ENCODE results near the gene PELI2. TPM values are rescaled to one million over a fixed set of nuclear protein-coding genes. Genes with fewer than 3 reads are reported as not detected.

Gene PELI2
- polyA plus RNA-seq, 3 donors = 25.2 to 29.3 (median 29.1) TPM

DNA sequence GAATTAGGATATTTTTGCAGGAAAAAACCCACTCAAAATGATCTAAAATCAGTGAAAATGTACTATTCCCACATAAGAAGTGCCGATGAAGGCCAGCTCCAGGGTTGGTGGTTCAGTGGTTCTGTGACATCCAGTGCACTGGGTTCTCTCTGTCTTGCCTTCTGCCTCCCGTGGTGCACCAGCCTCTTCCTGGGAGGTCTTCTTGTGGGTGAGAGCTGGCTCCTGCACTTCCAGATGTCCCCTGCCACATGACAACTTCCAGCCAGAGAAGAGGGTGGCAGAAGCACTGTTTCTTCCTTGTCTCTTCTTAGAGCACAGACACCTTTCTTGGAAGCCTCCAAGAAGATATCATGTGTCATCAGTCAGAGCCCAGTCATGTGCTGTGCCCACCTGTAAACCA, 170.9 kb downstream of the PELI2 start:
- DNase-seq (ENCODE audit: low read depth in 3 of 3, low spot score in 2 of 3) = no peak

DNA sequence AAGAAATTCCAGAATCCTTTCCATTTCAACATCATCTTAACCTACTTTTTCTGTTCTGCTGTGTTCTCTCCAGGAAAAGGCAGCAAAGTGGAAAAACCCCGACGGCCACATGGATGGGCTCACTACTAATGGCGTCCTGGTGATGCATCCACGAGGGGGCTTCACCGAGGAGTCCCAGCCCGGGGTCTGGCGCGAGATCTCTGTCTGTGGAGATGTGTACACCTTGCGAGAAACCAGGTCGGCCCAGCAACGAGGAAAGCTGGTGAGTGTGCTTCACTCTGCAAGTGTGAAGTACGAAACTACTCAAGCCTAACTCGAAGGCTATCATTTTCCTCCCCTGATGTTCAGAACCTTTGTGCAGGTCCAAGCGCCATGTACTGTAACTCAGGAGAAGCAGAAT, 172.0 kb downstream of the PELI2 start:
- no peak for DNase-seq (ENCODE audit: low read depth in 3 of 3, low spot score in 2 of 3)

DNA sequence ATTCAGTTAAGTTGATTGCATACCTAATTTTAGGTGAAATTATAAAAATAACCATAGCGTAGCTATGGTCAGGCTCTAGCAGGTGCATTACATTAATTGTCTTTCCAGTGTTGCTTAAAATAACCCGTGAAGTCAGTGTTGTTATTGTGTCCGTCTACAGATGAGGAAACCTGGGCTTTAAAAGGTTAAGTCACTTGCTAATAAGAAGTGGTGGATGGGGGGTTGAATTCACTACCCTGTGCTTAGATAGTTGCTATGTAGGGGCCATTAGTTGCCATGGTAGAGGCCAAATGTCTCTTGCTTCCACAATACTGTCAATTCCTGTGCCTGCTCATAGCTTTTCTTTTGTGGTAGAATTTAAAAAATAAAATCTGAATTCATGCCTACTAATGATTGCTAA, 174.8 kb downstream of the PELI2 start:
- DNase-seq (ENCODE audit: low read depth in 3 of 3, low spot score in 2 of 3) = no peak

DNA sequence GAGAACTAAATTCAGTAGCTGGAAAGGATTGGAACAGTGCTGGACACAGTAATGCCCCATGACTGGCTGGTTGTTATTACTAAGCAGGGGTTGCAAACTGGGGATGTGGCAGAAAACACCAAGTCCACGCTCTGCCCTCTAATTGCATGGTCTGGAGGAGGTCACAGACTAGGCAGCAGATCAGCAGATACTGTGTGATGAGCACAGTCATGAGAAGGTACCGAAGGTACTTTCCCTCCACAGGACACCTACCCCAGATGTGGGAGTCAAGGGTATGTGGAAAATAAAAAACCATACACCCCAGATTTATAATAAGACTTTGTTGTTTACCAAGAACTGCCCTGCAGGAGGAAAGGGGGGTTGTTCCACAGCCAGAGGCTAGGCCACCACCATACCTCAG, 175.3 kb downstream of the PELI2 start:
- DNase-seq (ENCODE audit: low read depth in 3 of 3, low spot score in 2 of 3) = no peak

DNA sequence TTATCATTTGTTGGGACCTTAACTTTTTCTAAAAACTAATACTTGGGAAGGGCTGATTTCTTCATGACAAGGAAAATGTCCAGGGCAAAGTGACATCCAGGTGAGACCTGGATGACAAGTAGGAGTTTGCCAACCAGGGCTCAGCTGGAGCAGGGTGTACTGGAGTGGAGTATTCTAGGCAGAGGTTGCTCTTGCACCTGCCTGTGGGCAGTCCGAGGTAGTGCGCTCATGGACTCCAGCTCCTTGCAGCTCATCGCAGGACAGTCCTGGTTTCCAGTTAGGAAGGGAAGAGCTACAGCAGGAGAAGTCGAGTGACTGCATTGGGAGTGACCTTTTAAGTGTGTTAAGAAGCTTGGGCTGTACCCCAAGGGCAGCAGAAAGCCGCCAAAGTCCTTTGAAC, 175.9 kb downstream of the PELI2 start:
- DNase-seq (ENCODE audit: low read depth in 3 of 3, low spot score in 2 of 3) = no peak

DNA sequence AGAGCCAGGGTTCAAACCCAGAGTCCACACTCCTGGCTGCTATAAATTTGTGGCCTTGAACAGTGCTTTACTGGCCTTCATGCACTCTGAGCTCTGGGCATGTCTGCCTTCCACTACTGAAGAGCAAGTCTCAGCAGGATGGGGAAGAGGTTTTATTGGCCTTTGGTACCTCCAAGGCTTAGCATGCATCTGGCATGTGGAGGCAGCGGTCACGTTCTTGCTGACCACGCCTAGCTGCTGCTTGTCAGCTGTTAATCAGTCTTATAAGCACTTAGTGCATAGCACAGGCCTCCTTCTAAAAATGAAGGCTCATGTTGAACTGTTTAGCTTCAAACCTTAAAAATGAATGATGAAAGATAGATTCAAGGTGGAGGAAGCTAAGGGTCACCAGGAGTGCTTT, 177.5 kb downstream of the PELI2 start:
- DNase-seq (ENCODE audit: low read depth in 3 of 3, low spot score in 2 of 3) = no peak

DNA sequence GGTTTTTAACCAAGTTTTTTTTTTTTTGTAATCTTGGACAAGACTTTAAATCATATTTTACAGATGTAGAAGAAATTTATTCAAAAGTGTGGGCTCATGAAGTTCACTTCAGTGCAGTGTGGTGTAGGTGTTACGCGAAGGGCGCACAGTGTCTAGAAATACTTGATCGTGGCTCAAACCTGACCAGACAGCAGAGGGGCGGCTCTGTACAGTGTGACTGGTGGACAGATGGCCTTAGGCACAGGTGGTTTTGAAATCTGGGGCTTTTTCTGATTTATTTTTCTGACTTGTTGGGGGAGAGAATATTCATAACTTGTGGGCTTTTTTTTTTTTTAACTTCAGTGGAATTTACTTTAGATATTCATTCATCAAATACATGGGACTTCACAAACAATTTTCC, 179.2 kb downstream of the PELI2 start:
- DNase-seq (ENCODE audit: low read depth in 3 of 3, low spot score in 2 of 3) = no peak

DNA sequence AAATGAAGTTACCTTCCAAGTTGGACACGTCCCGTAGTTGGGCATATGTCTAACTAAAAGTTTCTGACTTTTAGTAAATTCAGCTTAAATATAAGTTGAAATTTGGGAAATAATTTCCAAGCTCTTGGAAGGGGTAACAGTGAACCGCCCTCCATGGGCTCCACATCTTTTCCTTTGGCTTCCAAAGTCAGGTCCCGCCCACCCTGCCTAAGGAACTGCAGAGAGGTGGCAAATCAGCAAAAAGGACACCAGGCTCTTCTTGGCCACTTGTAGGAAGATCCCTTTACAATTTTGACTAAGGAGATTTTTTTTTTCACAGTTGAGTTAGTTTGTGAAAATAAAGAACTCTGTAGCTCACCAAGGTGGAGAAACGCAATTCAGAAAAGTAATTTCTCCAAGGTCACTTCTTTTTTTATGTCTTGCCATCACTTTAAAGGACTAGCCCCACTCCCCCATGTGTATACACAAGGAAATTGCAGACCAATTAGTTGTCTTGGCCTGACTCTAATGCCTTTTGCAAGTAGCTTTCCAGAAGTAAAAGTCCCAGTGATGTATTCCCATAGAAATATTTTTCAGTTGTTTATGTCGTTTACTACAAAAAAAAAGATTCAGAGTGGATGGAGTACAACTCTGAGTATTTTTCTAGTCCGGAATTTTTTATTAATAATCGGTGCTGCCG, 181.2 kb downstream of the PELI2 start:
- DNase-seq (ENCODE audit: low read depth in 3 of 3, low spot score in 2 of 3) = no peak

DNA sequence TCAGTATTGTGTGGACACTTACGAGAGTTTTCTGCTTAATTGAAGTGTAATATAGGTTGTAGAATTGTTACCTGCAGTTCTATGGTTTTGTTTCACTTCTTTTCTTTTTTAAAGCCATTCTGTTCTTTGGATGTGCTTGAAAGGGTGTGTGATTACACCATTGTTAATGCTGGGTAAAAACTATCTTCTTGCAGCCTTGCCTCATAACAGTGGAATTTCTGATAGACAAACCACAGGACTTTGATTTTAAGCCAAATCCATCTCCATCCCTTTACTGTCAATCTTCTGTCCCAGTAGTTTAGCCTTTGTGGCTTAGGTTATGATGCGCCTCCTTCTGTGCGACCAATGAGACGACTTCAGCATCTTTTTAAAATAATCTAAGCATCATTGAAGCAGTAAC, 182.3 kb downstream of the PELI2 start:
- DNase-seq (ENCODE audit: low read depth in 3 of 3, low spot score in 2 of 3) = no peak

DNA sequence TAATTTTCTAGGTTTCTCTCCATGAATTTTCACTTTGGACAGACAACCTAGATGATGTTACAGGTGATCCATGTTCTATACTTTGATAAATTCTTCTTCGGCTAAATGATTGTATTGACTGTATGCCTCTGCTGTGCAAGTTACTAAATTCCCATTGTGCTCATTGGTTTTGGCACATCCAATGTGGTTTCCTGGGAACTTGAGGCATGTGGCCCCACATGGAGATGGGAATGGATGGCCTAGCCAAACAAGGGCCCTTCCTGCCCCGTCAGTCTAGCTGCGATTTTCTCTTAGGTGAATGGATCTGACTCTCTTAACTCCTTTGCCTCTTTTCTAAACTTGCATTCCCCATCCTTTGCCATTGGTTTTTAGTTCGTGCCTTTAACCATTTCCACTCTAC, 186.2 kb downstream of the PELI2 start:
- no peak for DNase-seq (ENCODE audit: low read depth in 3 of 3, low spot score in 2 of 3)

DNA sequence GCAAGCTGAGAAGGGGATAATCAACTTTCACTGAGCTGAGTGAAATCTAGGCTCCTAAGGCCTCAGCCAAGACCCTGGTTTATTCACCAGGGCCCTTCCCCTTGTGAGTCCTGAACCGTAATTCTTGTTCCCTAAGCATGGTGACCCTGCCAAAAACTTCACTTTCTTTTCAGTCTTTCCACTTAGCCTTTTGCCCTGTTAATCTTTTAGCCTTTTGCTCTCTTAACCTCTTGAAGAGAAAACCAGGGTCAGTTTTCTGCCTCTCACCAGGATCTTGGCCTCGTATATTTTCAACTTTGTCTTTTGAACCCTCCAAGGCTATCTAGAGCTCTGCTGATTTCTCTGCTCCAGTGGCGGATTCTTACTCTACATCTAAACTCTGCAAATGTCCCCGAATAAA, 191.0 kb downstream of the PELI2 start:
- DNase-seq (ENCODE audit: low read depth in 3 of 3, low spot score in 2 of 3) = no peak

DNA sequence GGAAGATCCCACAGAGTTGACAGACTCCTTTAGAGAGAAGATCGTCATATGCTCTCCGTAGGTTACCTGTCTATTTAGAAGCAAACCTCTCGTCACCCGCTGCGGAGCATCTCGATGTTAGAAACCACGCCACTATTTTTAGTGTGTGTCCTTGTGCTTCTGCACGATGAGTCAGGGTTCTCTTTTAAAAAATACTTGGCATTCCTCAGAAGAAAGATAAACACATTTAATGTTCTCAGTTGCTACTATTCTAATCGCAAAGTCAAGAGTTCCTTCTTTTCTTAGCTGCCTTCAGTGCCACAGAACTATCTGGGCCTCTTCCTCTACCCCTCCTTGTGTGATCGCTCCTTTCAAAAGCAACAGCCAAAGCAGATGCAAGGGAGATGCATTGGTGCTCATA, 192.4 kb downstream of the PELI2 start:
- no peak for DNase-seq (ENCODE audit: low read depth in 3 of 3, low spot score in 2 of 3)

DNA sequence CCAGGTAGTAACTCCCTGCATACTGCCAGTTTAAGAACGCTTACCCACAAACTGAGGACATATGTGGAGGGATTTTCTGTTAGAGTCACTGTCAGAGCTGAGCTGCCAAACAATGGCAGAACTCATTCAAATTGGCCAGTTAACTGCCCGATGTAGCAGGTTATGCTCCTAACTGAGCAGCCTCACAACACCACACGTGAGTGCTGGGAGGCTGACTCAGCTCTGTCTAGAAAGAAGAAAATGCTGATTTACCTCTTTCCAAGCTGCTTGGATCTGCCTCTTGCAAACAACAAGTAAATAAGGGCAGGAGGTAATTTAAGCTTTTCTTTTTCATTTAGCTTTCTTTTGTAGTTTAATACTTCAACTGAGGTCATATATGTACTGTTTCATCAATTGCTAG, 195.6 kb downstream of the PELI2 start:
- DNase-seq (ENCODE audit: low read depth in 3 of 3, low spot score in 2 of 3) = no peak

DNA sequence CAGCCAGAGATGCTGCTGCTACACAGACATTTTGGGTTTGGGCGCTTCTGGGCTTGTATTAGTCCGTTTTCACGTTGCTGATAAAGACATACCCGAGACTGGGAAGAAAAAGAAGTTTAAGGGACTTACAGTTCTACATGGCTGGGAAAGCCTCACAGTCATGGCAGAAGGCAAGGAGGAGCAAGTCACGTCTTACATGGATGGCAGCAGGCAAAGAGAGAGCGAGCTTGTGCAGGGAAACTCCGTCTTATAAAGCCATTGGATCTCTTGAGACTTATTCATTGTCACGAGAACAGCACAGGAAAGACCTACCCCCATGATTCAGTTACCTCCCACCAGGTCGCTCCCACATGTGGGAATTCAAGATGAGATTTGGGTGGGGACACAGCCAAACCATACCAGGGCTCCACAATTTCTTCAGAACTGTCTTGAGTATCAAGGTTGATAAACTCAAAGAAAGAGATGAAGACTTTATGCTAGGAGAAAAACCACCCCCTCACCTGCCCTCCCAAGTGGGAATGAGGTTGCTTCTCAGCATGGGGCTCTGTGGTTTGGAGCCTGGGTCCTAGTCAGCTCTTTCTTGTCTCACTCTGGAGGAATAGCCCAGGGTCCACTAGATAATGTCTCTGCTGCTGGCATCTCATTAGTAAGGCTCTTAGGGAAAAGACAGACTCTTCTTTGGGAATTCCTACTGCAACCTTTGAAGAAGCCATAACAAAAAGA, 200.3 kb downstream of the PELI2 start:
- DNase-seq (ENCODE audit: low read depth in 3 of 3, low spot score in 2 of 3) = no peak

DNA sequence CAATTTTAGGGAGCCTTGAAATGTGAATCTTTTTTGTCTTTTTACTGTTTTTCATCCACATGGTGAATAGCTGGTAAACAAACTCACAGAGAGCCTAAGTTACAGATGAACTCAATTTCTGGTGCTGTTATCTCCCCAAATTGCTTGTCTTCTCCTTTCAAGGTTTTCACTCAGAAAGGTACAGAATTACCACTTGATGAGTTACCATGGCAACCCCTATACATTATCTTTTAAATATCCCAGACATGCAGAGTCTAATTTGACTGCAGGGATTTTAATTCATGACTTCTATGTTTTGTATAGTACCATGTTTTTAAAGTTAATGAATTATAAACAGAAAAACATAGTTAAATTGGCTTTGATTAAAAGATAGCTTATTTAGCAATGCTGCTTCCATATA, 203.7 kb downstream of the PELI2 start:
- DNase-seq (ENCODE audit: low read depth in 3 of 3, low spot score in 2 of 3) = no peak

DNA sequence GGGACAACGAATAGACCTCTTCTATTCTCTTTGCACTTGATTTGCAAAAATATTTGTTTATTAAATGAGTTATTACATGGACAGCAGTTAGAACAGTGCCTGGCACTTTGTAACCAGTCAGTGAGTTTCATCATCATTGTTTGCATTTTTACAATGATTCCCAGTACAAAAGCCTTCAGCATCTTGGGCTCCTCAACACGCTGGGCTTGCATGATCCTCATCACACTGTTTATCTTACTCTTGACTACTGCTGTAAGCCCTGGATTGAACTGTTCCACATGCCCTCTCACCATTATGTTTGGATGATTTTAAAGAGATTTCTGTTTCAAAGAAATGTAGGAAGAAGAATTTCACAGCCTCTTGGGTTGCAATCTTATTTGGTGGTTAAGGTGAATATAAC, 204.3 kb downstream of the PELI2 start:
- DNase-seq (ENCODE audit: low read depth in 3 of 3, low spot score in 2 of 3) = no peak

DNA sequence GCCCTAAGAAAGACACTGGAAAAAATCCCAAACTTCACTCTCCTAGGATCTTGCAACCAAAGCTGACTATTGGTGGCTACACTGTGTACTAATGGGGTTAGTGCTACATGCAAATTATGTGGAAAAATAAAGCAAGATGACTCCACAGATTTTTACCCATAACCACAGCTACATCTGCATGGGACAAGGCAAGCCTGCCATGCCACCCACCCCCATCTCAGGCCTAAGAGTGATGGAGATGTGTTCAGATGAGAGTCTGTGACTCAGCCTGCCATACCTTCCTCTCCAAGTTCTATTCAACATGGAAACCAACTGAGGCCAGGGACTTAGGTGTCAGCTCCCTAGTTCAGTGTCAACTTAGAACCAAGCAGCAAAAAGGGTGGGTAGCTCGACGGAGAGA, 206.2 kb downstream of the PELI2 start:
- DNase-seq (ENCODE audit: low read depth in 3 of 3, low spot score in 2 of 3) = no peak

DNA sequence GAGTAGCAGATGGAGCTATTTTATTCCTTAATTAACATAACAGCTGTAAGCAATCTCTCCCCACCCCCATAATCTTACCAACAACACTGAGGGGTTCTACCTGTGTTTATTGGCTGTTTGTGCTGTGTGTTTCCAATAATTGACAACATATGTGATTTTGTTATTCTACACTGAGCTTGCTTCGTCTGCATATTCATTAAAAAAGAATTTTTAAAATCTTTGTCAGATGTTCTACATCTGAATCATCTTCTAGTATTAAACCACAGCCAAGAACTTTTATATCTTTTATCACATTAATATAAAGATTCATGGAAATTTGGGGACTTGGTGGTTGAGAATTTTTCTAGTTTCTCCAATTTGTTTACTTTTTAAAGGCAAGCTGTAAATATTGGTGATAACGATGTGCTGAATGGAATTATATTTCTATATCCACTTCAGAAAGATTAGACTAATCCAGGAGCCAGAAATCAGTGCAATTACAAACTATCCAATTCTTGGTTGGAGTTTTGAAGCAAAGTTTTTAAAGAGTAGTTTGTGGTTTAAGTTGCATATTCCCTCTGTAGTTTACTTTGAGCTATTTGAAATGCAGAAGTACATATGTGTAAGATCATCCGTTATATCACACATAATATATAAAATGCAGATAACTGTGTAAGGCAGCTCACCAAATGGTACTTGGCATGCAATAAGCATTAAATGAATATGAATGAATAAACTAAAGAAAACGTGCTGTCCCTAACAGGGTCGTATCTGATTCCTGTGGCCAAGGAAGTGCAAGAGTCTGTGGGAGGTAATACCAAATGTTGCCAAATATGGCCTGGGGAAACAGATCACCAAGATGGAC, 206.9 kb downstream of the PELI2 start:
- no peak for DNase-seq (ENCODE audit: low read depth in 3 of 3, low spot score in 2 of 3)

DNA sequence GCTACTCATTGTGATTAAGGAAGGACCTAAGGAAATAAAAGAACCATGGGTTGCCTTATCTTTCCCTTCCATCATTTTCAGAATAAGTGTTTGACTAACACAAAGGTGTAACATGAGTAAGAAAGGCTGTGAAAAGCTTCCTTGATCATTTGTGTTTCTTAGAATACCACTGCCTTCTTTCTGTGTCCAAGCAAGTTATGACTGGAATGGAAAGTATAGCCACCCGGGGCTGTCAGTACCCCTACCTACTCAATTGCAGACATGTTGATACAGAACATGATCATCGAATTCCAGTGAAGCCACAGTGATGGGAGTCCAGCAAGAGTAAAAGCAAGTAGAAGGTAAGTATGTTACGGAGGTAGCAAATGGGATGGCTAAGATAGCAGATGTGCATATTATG, 209.8 kb downstream of the PELI2 start:
- DNase-seq (ENCODE audit: low read depth in 3 of 3, low spot score in 2 of 3) = no peak

DNA sequence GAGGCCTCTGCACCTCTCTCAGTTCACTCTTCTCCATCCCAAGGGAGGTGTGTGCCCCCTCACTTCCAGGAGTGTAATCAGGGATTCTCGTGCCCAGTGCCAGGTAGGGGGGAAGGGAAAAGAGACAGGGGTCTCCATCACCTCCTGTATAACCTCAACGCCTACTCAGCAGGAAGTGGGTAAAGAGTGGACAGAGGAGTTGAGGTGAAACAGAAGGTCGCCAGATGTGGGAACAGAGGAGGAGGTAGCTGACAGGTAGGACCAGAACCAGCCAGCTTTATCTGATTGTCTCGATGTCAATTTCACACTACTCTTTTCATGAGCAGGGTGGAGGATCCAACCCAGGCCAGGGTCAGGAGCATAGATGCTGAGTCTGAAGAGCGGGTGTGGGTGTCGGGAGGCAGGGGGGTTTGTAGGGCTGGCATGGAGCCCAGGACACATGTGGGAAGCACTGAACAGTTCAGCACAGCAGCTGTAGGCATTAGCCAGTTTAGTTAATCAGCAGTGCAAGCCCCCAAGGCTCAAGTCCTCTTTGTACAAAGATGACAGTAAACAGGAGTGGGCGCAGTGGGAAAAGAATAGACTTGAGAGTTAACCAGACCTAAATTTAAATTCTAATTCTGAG, 213.5 kb downstream of the PELI2 start:
- DNase-seq (ENCODE audit: low read depth in 3 of 3, low spot score in 2 of 3) = no peak
